Measurements from ENCODE around the gene UBA7.
A peak's percentile ranks its signal among the peaks of the same experiment; 100 is the strongest.
"Not testable (repeated sequence)": the region's sequence is repeated elsewhere in the genome, so short reads cannot be mapped to it uniquely, and the experiment has no call there.

UBA7 gene

DNA sequence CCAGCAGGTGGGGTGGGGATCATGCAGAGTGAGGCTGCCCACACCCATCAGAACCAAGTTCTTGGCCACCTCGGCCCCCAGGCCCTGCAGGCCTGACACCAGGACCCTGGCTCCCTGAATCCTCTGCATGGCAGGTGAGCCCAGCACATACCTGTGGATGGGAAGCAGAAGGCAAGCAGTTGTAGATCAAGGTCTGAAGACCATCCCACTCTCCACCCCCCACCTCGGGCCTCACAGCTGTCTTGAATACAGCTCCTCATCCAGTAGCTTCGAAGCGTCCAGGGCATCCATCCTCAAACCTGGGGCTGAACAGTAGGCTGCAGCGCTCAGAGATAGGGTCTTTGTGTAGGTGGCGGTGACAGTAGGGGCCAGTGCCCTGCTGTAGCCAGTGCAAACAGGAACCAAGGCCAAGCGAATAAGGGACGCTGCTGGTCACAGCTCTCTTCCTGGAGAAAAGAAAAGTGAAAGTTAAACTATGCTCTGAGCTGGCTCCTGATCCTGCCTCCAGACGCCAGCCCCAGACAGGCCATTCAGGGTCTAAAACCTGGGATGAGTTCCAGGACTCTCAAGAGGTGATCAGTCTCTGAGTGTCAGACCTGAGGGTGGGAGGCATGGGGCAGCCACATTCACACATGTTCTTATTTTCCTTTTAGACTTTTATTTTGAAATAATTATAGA lies at the start of gene UBA7:
Gene UBA7, minus strand, starts transcription at position 457 of the 678 bp plus-strand sequence. Its CDS starts 166 bp downstream, at position 291.
- DNase-seq, result peak in 1 of 2 experiments; percentile 7

- no peak for DNase-seq
Measured at GRCh38 chr3:49859576-49860305, 46.0 kb upstream of the UBA7 start.

DNA sequence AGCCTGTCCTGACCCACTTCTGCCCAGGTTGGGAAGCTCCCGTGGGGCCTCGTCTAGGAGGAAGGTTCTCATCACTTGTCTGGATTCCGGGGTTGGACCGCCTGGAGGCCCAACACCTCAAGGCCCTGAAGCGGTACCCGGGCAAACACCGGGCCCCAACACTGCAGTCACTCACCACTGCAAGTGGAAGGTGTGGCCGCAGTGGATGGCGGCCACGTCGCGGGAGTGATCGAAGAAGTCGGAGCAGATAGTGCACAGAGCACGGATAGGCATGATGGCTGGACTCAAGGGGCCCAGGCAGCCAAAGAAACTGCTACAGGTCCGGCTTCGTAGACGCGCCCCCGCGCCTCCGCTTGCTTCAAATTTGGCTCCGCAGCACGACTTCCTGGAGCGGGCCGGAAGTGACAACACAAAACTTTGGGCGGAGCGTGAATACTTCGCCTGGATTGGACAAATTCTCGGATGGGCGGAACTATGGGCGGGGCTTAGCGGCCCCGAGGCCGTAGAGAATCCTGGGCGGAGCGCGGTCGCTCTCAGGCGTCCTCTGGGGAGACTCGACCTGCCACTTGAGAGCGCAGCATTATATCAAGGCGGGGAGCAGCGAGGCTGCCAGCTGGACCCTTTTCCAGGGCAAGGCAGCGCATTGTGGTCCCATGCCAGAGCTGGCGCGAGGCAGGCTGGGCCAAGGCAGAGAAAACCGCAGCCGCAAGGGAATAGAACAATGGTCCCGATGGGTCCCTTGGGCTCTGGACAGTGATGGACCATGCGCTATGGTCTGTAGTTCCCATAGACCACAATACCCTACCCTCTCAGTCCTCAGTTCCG lies 42.6 kb upstream of the UBA7 start, which contains the start of gene TRAIP:
Gene TRAIP, minus strand, starts transcription at position 384 of the 825 bp plus-strand sequence. Its CDS starts 111 bp downstream, at position 273.
- peak; percentile 91 to 97 for DNase-seq

DNA sequence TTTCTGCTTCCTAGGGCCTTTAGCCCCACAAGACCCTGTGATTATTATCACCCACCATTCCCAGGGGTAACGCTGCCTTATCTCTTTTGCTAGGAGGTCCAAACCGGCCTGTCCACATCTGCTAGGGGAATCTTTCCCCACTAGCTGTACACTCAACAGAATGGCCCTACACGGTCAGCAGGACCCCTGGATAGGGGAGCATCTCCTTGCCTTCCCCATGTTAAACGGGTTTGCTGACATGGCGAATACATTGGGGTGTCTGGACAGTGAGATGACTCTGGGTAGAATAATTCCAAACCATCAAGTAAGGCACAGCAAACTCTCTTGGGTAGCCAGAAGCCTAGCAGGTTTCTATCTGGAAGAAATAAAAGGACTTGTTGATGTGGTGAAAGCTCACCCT lies 41.9 kb upstream of the UBA7 start:
- no peak for DNase-seq

DNA sequence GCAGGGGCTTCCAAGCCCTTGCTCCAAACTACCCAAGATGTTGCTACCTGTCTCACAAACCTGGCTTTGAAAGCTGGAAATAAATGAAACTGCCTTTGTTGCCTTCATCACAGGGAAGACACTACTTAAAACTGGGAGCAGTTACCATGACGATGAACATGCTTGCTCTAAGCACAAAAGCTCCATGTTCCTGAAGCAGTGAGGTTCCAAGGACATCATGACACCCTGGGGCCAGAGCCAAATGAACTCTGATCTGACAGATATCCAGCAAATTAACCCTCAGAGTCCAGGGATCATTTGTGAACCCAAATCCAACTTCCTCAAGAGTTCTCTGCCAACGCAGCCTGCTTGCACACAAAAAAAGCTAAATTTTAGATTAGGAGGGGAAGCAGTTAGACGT lies 31.9 kb upstream of the UBA7 start:
- DNase-seq, result no peak

DNA sequence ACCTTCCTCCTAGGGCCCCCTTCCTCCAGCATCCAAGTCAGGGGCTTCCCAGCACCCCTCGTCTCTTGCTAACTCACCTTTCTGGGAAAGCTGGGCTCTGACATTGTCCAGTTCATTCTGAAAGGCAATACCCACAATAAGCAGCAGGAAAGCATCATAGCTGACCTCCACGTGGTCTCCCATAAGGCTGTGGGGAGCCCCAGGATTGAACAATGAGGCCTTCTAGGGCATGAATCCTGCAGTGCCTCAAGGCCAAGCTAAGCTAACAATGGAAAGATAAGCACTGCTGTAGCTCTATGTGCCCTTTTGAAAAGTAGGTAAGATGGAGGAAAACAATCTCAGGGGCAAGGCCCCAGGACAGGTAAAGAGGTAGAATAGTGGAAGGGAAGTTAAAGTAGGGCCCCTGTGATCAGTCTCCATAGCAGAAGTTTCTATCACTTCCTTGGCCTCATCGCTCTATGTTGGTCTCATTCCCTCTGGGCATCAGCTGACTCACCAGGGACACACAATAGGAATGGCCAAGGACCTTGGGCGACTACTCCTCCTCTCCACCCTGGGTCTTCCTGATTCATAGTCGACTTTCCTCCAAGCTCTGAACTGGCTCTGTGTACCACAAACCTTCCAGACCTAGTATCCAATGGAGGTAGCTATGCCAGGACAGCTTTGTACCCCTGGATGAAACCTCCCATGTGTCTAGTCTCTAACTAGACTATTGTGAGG lies 30.9 kb upstream of the UBA7 start:
- no peak for DNase-seq

GRCh38 chr3:49842843-49843517 lies 29.2 kb upstream of the UBA7 start:
- no peak for DNase-seq

GRCh38 chr3:49841806-49842205 lies 28.1 kb upstream of the UBA7 start:
- DNase-seq, result no peak

DNA sequence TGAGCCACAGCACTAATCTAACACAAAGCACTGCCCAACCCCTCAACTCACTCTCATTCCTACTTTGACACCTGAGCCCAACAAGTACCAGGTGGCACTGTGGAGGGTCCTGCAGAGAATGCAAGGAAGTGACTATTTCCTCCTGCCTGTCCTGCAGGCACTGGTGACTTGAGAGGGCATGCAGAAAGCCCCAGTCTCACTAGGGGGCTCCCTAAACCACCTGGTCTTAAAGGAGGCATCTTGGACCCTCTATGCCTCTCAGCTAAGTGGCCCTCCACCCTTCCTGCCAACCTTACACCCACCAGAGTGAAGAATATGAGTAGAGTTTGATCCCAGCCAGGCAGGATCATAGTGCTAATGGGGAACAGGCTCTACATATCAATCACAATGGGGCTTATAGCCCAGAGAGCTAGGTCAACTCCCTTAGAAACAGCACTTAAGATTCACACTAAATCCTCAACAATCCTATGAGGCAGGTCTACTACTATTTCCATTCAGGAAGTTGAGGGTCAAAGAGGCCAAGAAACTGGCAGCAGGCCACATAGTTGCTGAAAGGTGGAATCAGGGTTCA lies 27.5 kb upstream of the UBA7 start:
- peak in 1 of 2 experiments; percentile 14 for DNase-seq

- DNase-seq, result no peak
Measured at GRCh38 chr3:49840388-49840787, 26.6 kb upstream of the UBA7 start.

GRCh38 chr3:49839193-49839809 lies 25.5 kb upstream of the UBA7 start:
- peak; percentile 47 to 61 for DNase-seq

DNA sequence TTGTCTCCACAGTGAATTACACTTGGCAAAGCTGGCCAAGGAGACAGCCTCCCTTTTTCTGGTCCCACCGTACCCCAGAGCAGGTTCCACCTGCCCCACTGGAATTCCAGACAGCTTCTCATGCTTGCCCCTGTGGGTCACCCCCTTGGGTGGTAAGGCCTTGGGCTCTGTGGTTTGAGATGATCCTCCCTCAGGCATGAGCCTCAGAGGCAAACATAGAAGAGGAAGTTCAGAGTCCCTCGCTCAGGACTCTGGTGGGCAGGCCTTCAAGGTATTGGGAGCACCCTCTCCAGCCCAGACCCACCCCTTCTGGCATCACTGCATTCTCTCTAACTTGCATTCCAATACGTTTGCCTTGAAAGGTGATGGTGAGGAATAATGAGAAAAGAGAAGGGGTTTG lies 17.6 kb upstream of the UBA7 start:
- no peak for DNase-seq

GRCh38 chr3:49826016-49826415 lies 12.3 kb upstream of the UBA7 start:
- DNase-seq, result no peak

DNA sequence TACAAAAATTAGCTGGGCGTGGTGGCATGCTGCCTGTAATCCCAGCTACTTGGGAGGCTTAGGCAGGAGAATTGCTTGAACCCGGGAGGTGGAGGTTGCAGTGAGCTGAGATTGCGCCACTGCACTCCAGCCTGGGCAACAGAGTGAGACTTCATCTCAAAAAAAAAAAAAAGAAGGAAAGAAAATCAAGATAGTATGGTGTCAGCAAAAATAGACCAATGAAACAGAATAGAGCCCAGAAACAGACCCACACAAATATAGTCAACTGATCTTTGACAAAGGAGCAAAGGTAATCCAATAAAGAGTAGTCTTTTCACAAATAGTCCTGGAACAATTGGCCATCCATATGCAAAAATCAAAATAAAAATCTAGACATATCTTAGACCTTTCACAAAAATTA lies 9.4 kb upstream of the UBA7 start:
- DNase-seq, result not testable (repeated sequence)

GRCh38 chr3:49812916-49813496 lies 747 bp downstream of the UBA7 start:
- no peak for DNase-seq

GRCh38 chr3:49807431-49808114 lies 6.2 kb downstream of the UBA7 start:
- DNase-seq, result no peak

GRCh38 chr3:49806850-49807249 lies 6.9 kb downstream of the UBA7 start:
- DNase-seq, result no peak

DNA sequence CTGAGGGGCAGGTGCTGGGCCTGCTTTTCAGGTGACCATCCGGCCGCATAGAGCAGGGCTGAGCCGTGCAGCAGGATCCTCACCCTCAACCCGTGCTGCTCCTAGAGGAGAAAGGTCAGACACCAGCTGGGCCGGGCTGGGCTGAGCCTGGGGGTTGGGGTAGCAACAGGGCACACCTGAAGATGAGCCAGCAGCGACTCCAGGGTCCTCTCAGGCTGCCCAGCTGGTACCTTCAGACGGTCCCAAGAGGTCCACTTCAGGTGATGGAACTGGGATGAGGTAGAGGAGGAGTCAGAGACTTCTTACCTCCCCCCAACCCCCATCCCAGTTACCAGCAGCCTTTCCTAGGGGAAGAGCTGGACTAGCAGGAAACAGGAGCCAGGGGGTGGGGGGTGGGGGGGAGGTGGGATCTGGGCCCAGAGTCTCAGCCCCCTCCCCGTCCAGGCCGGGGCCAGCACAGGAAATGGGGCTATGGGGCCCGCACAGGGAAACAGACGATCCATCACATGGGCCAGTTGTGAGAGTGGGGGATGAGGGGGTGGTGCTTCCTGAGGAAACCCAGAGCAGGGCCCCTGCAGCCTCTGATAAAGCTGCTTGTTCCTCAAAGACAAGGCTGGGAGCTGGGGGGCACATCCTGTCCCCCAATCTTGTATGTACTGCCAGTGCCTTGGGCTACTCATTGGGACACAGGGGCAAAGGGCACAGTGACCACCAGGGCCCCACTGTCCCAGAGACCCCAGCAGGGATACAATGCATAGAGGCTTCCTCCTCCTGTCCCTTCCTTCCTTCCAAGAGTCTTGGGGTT lies 7.7 kb downstream of the UBA7 start:
- DNase-seq, result no peak

DNA sequence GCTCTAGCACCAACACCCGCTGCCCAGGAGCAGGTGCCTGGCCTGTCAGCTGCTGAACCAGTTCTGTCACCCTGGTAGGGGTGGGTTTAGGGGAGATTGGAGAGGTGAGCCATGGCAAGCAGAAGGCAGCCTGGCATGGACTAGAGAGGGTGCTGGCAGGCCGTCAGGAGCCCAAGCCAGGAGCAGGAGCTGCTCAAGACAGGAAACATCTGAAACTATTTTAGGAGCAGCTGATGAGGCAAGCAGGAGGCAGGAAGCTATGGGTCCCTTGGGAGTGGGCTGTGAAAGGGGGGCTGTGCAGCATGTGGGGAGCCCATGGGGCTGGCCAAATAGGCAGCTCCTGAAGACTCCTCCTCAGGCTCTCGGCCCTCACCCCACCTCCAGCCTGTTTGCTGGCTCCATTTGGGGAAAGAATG lies 8.4 kb downstream of the UBA7 start:
- peak; percentile 7 to 52 for DNase-seq
